H1 (cell line): ENCODE data around the gene CDK5R2.
A peak's percentile ranks its signal among the peaks of the same experiment; 100 is the strongest.

ENCODE experiments used
- EZH2 ChIP-seq: fragments of 200-600 bp; sonication (generic); IDR thresholded peaks from 2 replicates; pipeline ENCODE4 v1.7.1; 2012; ENCODE audit warnings: low read depth, mild to moderate bottlenecking, moderate library complexity, low read length, inconsistent platforms; ENCODE audit not compliant: severe bottlenecking
- YY1 ChIP-seq: IDR thresholded peaks from 2 replicates; pipeline ENCODE4 v1.6.1; 2011; ENCODE audit warnings: low read depth, mild to moderate bottlenecking, low read length

DNA sequence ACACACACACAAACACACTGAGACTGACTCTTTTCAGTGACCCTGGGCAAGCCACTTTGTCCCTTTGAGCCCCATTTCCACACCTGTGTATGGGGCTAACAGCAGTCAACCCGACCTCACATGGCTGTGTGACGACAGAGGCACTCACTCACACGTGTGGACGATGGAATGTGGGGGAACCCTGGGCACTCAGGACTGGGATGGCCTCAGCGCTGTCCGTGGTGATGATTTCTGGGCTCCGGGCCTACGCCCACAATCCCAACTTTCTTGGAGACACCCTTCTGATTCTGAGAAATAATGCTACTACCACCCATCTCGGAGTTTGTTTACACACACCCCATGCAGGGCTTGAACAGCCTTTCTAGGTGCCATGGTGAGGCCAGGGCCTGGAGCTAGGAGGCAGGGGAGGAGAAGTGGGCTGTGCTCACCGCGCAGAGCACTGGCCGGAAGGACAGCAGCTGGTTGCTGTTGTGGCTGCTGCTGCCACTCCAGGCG, 32.3 kb downstream of the CDK5R2 start:
- TF ChIP-seq YY1 (no peak), EZH2 (peak; percentile 72)
